ENCODE measurements around the gene ZNF507.
A peak's percentile ranks its signal among the peaks of the same experiment; 100 is the strongest.
"Not testable (repeated sequence)": the region's sequence is repeated elsewhere in the genome, so short reads cannot be mapped to it uniquely, and the experiment has no call there.

Gene ZNF507

GRCh38 chr19:32372726-32373517 lies 27.5 kb downstream of the ZNF507 start:
- DNase-seq: no peak

- DNase-seq: no peak
Measured at GRCh38 chr19:32373585-32374295, 28.3 kb downstream of the ZNF507 start.

- not testable (repeated sequence) for DNase-seq
Measured at GRCh38 chr19:32374362-32374761, 29.0 kb downstream of the ZNF507 start.

- DNase-seq: not testable (repeated sequence)
Measured at GRCh38 chr19:32377088-32377487, 31.7 kb downstream of the ZNF507 start.

GRCh38 chr19:32380269-32380668 lies 34.9 kb downstream of the ZNF507 start:
- no peak for DNase-seq

GRCh38 chr19:32387701-32388392 lies 42.4 kb downstream of the ZNF507 start:
- no peak for DNase-seq

- no peak for DNase-seq
Measured at GRCh38 chr19:32388393-32388855, 43.0 kb downstream of the ZNF507 start.

GRCh38 chr19:32392901-32393300 lies 47.5 kb downstream of the ZNF507 start:
- no peak for DNase-seq

GRCh38 chr19:32396046-32396652 lies 50.7 kb downstream of the ZNF507 start:
- DNase-seq: no peak

- DNase-seq: no peak
Measured at GRCh38 chr19:32397671-32398101, 52.3 kb downstream of the ZNF507 start.

GRCh38 chr19:32401992-32402391 lies 56.6 kb downstream of the ZNF507 start:
- DNase-seq: no peak

GRCh38 chr19:32403291-32403995 lies 58.0 kb downstream of the ZNF507 start:
- no peak for DNase-seq

GRCh38 chr19:32404213-32404932 lies 59.0 kb downstream of the ZNF507 start:
- DNase-seq: no peak

GRCh38 chr19:32404933-32405430 lies 59.6 kb downstream of the ZNF507 start:
- DNase-seq: peak; percentile 15

- peak; percentile 79 for DNase-seq
Measured at GRCh38 chr19:32405431-32406160, 60.2 kb downstream of the ZNF507 start, which contains the start of gene DPY19L3. DPY19L3 (plus strand) TSS chr19:32405770; CDS start chr19:32408254, 2,484 bp downstream.

- no peak for DNase-seq
Measured at GRCh38 chr19:32406161-32407003, 61.0 kb downstream of the ZNF507 start.

- DNase-seq: no peak
Measured at GRCh38 chr19:32407004-32407992, 61.9 kb downstream of the ZNF507 start.

GRCh38 chr19:32415246-32415645 lies 69.8 kb downstream of the ZNF507 start:
- no peak for DNase-seq
